Uterus (tissue), 4 donors: ENCODE data around the gene OR9Q1. TPM values are rescaled to one million over a fixed set of nuclear protein-coding genes. Genes with fewer than 3 reads are reported as not detected.

Experiments
- DNase-seq, 2 donors: peaks; one replicate each; pipeline ENCODE4 v3.0.0-alpha.2; 2019 to 2020
- H3K27ac ChIP-seq, 2 donors: fragments of 200-600 bp; sonication (generic); 1 replicate in 1 of 2; 2 replicates in 1 of 2; pipeline ENCODE4 v1.5.1; 2016 to 2018
- H3K27me3 ChIP-seq, 2 donors: fragments of 200-600 bp; sonication (generic); one replicate each; pipeline ENCODE4 v1.5.1; 2018 to 2019; ENCODE audit warnings: control low read depth in 1 of 2
- H3K36me3 ChIP-seq, 2 donors: fragments of 200-600 bp; sonication (generic); one replicate each; pipeline ENCODE4 v1.5.1; 2019; ENCODE audit warnings: control low read depth in 1 of 2
- H3K4me1 ChIP-seq, 2 donors: fragments of 200-600 bp; sonication (generic); one replicate each; pipeline ENCODE4 v1.5.1; 2018 to 2019; ENCODE audit warnings: control low read depth in 1 of 2
- H3K4me3 ChIP-seq, 2 donors: fragments of 200-600 bp; sonication (generic); 1 replicate in 1 of 2; 2 replicates in 1 of 2; pipeline ENCODE4 v1.5.1; 2018 to 2019; ENCODE audit warnings: mild to moderate bottlenecking in 1 of 2
- H3K9me3 ChIP-seq, 2 donors: fragments of 200-600 bp; sonication (generic); one replicate each; pipeline ENCODE4 v1.5.1; 2019; ENCODE audit warnings: control low read depth in 1 of 2
- CTCF ChIP-seq, 4 experiments: fragments of 200-600 bp in 2 of 4; fragments of 450-650 bp in 2 of 4; sonication (generic) in 2 of 4; IDR thresholded peaks; one replicate each; pipeline ENCODE4 v1.5.1; 2016 to 2019; ENCODE audit warnings: antibody characterized with exemption in 4 of 4, mild to moderate bottlenecking in 2 of 4, moderate library complexity in 1 of 4
- POLR2A ChIP-seq, 2 donors: fragments of 450-650 bp; IDR thresholded peaks; one replicate each; pipeline ENCODE4 v1.6.1; 2016; ENCODE audit warnings: antibody characterized with exemption in 2 of 2, mild to moderate bottlenecking in 1 of 2, moderate library complexity in 1 of 2
- intact Hi-C: fragments of 100-400 bp; cut with DNase I; formaldehyde crosslinking; loops from one replicate; pipeline ENCODE4 v1.15.1; 2023; ENCODE audit warnings: low total_unique reads
- total RNA-seq, 4 donors: library from RNA; depleted of rRNA in 3 of 4; stranded (reverse); fragments of >200 nt in 3 of 4; gene quantifications; one replicate each; pipeline versions ENCODE4 v1.1.0 to v1.2.4, GENCODE V29; 2014 to 2023
- donor health status: DM: yes; HTN: yes; CAD: no.

OR9Q1 gene
- total RNA-seq, 4 donors from 2014 or later, result not detected

GRCh38 chr11:58028687-58029411 is 5.2 kb downstream of the OR9Q1 start:
- Histone ChIP-seq H3K4me3 (no peak overlapping the region), H3K27me3 (no peaks in the 10 kb centered on the region), H3K9me3 (no peaks in the 10 kb centered on the region), H3K4me1 (no peaks in the 10 kb centered on the region), H3K36me3 (no peaks in the 10 kb centered on the region), H3K27ac (peak overlapping the region; percentile 40 to 44)
- TF ChIP-seq CTCF (IDR thresholded peaks at IDR 0.05) (no peak), POLR2A (IDR thresholded peaks at IDR 0.05) (no peak)
- DNase-seq, result peak in 1 of 2 donors; percentile 16
- intact Hi-C loops, result no loop called here

GRCh38 chr11:58030653-58031052 is 7.0 kb downstream of the OR9Q1 start, which contains the start of gene OR6Q1:
OR6Q1 (plus strand) TSS chr11:58030953; CDS start chr11:58030953, 0 bp downstream.
- Histone ChIP-seq H3K27me3 (no peaks in the 10 kb centered on the region), H3K9me3 (no peaks in the 10 kb centered on the region), H3K4me3 (no peak within 1 kb of the TSS), H3K4me1 (no peaks in the 10 kb centered on the region), H3K36me3 (no peaks in the 10 kb centered on the region), H3K27ac (peak within 1 kb of the TSS; percentile 40 to 44)
- DNase-seq, result no peak
- TF ChIP-seq CTCF (IDR thresholded peaks at IDR 0.05), result no peak
- TF ChIP-seq POLR2A (IDR thresholded peaks at IDR 0.05), result no peak
- intact Hi-C loops, result no loop called here

- H3K9me3 ChIP-seq, result no peaks in the 10 kb centered on the region
- TF ChIP-seq CTCF (IDR thresholded peaks at IDR 0.05), result no peak
- TF ChIP-seq POLR2A (IDR thresholded peaks at IDR 0.05), result no peak
- intact Hi-C loops, result no loop called here
- no peak overlapping the region for H3K27ac ChIP-seq
- no peak for DNase-seq
- H3K4me3 ChIP-seq, result no peak overlapping the region
- H3K4me1 ChIP-seq, result no peaks in the 10 kb centered on the region
- no peaks in the 10 kb centered on the region for H3K36me3 ChIP-seq
- H3K27me3 ChIP-seq, result no peaks in the 10 kb centered on the region
These were observed 10.8 kb downstream of the OR9Q1 start for GRCh38 chr11:58034471-58034870.

- Histone ChIP-seq H3K27me3 (no peaks in the 10 kb centered on the region), H3K9me3 (no peaks in the 10 kb centered on the region), H3K4me1 (no peaks in the 10 kb centered on the region), H3K36me3 (no peaks in the 10 kb centered on the region), H3K27ac (no peak overlapping the region), H3K4me3 (no peak overlapping the region)
- no peak for DNase-seq
- intact Hi-C loops, result no loop called here
- TF ChIP-seq CTCF (IDR thresholded peaks at IDR 0.05) (no peak), POLR2A (IDR thresholded peaks at IDR 0.05) (no peak)
These were observed 15.9 kb downstream of the OR9Q1 start for GRCh38 chr11:58039589-58039988.

- Histone ChIP-seq H3K36me3 (no peaks in the 10 kb centered on the region), H3K27ac (no peak overlapping the region), H3K4me3 (no peak overlapping the region), H3K27me3 (no peaks in the 10 kb centered on the region), H3K4me1 (no peaks in the 10 kb centered on the region), H3K9me3 (no peaks in the 10 kb centered on the region)
- DNase-seq, result no peak
- intact Hi-C loops, result no loop called here
- TF ChIP-seq CTCF (IDR thresholded peaks at IDR 0.05) (no peak), POLR2A (IDR thresholded peaks at IDR 0.05) (no peak)
These were observed 19.7 kb downstream of the OR9Q1 start for GRCh38 chr11:58043379-58043778.
